Amygdala (tissue), 56 donors: ENCODE results near the gene APPL2.

Experiments
- DNase-seq, 56 donors: peaks; one replicate each; lab custom pipeline; 2025; lab: John Stamatoyannopoulos, UW

APPL2 gene, protein sequence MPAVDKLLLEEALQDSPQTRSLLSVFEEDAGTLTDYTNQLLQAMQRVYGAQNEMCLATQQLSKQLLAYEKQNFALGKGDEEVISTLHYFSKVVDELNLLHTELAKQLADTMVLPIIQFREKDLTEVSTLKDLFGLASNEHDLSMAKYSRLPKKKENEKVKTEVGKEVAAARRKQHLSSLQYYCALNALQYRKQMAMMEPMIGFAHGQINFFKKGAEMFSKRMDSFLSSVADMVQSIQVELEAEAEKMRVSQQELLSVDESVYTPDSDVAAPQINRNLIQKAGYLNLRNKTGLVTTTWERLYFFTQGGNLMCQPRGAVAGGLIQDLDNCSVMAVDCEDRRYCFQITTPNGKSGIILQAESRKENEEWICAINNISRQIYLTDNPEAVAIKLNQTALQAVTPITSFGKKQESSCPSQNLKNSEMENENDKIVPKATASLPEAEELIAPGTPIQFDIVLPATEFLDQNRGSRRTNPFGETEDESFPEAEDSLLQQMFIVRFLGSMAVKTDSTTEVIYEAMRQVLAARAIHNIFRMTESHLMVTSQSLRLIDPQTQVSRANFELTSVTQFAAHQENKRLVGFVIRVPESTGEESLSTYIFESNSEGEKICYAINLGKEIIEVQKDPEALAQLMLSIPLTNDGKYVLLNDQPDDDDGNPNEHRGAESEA

DNA sequence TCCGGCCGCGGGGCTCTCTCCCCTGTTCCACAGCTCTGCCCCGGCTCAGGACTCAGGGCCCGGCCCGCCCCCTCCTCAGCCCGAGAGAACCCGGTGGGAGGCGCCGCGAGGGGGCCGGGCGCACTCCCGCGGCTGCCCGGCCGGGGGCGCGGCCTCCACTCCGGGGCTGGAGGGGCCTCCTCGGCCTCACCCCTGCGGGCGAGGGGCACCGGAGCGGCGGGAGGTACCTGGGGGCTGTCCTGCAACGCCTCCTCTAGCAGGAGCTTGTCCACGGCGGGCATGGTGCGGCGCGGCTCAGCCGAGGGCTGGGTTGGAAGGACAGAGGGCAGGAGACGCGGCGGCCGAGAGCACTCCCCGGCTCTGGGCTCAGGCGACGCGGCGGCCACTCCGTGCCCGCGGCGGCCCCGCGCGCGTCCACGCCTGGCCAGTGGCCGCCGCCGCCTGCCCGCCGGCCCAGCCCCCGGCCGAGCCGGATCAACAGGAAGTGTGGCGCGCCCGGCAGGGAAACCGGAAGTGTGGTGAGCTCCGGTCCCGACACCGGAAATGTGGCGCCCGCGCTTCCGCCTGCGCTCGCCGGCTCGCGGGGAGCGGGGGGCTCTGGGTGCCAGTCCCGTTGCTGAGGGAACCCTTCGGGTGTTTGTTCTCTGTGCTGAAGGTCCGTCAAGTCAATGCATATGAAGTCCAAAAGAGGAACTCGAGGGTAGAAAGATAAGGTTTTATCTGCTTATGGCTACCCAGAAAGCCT is at the start of gene APPL2:
APPL2 (minus strand) TSS at position 443 of the 745 bp plus-strand sequence; CDS start at position 281, 162 bp downstream.
- DNase-seq: peak; percentile 54 to 94 (median 86)

- no peak for DNase-seq
Observed at GRCh38 chr12:105285378-105285777, 49.4 kb upstream of the APPL2 start.

DNA sequence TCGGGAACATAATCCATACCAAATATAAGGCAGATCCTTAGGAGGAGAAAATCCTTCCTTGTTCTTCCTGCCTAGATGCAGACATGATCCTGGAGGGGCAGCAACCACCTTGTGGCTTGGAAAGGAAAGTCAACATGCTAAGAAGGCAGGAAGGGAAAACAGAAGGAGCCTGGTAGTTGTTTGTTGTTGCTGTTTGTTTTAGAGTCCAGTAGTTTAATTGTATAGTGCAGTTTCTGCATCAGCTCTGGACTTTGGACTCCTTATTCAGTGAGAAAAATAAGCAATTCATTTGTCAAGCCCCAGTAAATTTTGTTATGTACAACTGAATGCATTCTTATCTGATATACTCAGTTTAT is 45.7 kb upstream of the APPL2 start:
- DNase-seq: no peak

DNA sequence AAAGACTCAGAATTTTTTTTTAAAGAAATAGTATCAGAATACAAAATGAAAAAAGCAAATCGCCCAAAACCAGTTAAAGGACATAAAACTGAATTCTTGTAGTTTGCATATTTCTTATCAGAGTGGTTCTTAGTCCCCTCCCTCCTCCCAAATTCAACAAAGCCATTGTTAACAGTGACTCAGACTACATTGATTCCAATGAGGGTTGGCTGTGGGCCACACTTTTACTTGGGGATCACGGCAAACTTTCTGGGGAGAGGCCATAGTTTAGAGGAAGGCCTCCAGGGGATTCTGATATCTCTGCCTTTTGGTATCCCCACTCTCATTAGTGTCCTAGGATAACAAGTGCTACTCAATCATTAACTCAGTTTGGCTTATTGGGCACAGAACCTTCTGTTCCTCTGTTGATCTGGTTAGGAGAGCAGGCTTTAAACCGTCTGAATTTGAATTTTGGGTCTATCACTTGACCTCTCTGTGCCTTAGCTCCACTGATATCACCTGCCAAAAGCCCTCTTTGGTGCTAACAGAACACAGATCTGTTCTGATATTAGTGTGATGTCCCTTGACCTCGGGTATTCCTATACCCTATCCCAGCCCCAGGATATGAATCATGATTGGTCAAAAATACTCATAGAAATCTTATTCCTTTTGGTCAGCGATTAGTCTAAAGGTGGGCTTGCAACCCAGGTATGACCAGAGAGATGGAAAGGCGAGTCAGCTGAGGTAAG is 45.2 kb upstream of the APPL2 start:
- DNase-seq: no peak

DNA sequence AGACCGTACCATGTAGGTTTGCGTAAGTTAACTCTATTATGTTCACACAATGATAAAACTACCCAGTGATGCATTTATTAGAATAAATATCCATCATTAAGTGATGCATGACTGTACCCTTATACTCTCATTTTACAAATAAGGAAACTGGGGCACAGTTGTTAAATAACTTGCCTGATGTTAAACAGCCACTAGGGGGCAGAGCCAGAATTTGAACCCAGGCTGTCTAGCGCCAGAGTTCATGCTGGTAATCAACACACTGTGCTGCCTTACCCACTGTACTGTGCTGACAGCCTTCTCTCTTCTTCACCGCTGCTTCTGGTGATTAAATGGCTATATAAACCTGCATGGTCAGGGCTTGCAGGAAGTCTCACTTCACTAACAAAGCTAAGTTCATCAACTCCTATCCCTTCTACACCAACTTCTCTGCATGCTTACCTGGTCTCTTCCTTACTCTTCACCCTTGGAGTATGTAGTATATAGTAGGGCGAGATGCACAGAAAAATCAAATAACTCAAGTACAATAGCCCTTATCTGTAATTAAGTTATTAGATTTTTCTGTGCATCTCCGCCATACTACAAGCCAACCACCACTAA is 43.6 kb upstream of the APPL2 start:
- DNase-seq: peak in 7 of 56 donors; percentile 1 to 14 (median 2)

- DNase-seq: no peak
Observed at GRCh38 chr12:105278043-105278697, 42.2 kb upstream of the APPL2 start.

DNA sequence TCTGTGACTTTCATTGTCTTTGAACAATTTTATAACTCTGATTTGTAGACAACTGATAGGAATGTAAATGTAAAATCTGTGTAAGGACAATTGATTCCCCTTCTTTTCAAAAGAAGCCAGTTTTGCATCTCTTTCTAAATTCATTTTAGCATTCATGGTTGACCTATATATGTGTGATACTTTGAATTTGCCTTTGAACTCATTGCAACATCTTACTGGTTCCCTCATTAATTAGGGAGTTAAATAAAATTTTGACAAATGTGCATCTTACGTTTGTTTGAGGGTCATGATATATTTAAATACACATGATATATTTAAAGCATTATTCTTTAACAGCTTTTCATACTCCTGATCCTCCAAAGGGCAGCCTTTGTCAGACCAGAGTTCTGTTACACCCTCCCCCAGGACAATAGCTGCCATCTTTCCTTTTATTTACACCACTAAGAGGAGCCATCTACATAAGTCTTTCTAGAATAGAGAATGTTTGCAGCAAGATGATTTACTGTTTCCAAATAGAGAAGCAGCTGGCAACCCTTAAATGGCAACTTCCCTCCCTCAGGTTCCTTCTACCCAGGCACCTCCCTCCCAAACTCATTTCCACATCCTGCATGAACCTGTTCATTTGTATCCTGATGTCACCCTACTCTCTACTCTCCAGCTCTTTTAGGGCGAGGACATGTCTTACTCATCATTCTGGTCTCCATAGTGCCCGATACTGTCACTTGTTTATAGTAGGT is 40.2 kb upstream of the APPL2 start:
- no peak for DNase-seq

DNA sequence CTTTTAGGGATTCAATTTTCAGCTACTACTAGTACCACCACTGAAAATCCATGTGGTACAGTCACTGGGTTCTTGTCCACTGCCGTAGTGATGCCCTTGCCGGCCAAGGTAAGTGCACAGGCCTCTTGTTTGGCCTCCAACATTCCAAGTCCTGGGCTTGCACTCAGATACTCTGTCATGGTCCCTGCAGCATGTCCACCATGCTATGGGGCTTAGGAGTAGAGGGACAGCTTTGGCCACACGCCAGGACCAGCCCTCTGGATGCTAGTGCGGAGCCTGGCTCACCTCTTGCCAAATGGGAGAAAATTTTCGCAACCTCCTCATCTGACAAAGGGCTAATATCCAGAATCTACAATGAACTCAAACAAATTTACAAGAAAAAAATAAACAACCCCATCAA is 38.6 kb upstream of the APPL2 start:
- DNase-seq: no peak

DNA sequence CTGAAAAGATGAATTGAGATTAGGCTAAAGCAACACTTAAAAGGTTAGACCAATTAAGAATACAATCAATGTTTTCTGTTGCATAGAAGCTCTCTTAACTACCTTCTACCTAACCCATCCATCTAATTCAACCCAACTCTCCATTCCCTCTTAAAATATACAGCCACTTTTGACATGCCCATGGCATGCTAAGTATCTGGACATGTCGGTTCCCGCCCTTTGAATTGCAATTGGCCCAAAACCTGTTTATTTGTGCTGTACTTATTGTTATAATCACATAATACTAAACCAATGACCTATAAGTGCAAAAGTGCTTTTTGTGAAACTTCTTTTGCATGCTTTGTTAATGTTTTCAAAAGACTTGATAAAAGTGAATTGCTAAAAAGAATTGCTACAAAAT is 37.6 kb upstream of the APPL2 start:
- DNase-seq: no peak

DNA sequence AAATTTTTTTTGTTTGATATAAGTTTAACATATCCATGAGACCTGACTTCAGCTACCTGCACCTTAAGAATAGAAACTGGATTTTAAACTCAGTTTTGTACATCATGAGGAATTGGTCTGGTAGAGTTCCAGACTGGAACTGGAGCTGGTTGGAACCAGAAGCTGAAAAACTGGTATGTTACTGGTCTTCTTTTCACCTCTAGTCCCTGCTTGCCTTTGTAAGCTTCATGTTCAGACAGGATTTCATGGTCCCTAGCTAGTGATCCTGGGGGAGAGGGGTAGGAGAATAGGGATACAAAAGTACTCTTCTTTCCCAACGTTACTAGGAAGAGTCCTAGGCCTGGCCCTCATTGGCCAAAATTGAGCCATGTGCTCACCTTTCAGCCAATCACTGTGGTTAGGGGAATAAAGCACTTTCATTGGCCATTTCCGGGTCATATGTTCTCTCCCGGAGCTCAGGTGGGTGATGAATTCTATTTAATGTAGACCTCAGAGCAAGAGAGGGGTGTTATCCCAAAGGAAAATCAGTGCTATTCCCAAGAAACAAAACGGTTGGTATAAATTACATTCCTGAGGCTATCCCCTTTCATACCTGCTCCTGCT is 36.9 kb upstream of the APPL2 start:
- DNase-seq: no peak

GRCh38 chr12:105272152-105272551 is 36.2 kb upstream of the APPL2 start:
- no peak for DNase-seq

- DNase-seq: no peak
Observed at GRCh38 chr12:105271364-105271763, 35.4 kb upstream of the APPL2 start.

- DNase-seq: no peak
Observed at GRCh38 chr12:105270671-105271255, 34.8 kb upstream of the APPL2 start.

GRCh38 chr12:105267711-105268110 is 31.7 kb upstream of the APPL2 start:
- no peak for DNase-seq

DNA sequence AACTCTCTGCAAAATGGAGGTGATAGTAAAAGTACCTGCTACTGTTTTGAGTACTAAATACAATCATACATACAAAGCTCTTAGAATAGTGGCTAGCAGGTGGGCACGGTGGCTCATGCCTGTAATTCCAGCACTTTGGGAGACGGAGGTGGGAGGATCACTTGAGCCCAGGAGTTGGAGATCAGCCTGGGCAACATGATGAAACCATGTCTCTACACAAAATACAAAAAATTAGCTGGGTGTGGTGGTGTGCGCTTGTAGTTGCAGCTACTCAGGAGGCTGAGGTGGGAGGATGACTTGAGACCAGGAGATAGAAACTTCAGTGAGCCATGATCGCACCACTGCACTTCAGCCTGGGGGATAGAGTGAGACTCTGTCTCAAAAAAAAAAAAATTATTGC is 28.8 kb upstream of the APPL2 start:
- no peak for DNase-seq

DNA sequence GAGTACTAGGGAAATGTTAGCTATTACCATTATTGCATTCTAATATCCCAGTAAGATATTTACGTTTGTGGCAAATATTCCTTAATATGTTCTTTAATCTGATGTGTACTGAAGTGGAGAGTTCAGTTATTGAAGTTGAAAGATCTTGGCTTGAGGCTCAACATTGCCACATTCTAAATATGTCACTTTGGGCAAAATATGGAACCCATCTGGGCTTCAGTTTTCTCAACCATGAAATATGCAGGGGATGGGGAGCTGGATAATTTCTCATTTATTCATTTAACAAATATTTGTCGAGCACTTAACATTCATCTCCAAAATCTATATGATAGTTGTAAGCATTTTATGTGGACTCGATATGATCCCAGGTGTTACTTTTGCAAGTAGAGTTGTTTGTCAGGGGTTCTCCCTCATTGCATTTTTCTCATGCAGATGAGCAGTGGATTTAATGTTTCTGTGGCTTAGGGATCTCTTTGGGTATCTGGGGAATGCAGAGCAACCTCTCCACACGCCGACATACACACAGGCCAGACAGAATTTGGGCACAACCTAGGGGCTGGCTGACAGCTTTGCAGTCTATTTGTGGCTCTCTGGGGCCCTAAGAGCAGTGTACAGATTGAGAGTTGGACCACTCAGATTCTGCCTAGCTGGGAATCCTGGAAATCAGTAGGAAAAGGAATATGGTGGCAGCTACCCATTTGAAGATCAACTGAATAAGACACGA is 26.6 kb upstream of the APPL2 start:
- DNase-seq: no peak

DNA sequence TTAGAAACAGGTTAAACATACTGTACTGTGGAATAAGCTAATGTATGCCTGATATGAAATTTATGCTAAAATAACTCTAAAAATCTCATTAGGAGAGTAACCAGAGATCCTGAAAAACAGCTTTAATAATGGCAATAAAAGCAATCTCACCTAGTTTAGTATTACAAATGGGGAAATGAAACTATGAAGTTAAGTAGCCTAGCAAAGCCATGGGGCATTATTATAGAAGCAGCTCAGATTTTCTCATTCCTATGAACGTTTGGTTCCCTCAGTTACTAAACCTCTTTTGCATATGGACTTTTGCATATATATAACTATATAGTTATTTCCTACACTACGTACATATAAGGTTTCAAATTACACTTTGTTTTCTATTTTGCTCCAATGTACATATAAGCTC is 25.0 kb upstream of the APPL2 start:
- DNase-seq: no peak

GRCh38 chr12:105259226-105259625 is 23.3 kb upstream of the APPL2 start:
- no peak for DNase-seq
